ENCODE measurements around the gene DIP2B. TPM values are rescaled to one million over a fixed set of nuclear protein-coding genes. Genes with fewer than 3 reads are reported as not detected.

Gene DIP2B
- total RNA-seq, 4 donors from 2014 or later = 19.8 to 25.9 (median 23.8) TPM

DNA sequence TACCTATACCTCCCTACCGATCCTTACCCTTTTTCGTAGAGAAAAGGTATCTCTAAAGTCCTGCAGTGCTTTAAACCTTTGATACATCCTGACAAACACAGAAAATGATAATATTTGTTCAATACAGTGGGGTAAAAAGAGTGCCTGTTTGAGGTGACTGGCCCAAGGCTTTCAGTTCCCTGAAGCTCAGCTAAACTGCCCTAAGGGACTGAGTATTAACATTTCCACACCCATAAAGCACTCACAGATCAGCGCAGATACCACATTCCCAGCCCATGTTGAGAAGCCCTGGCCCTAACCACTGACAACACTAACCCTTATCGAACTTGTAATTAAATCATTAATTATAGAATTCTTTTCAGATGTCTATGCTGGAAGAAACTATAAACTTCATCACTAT lies 108.7 kb downstream of the DIP2B start:
- 92 to 94% methylated on average over 4 of the region's 4 CpGs for WGBS, 2 donors (ENCODE audit: low coverage in 1 of 2)
- no peak overlapping the region for H3K27ac ChIP-seq

DNA sequence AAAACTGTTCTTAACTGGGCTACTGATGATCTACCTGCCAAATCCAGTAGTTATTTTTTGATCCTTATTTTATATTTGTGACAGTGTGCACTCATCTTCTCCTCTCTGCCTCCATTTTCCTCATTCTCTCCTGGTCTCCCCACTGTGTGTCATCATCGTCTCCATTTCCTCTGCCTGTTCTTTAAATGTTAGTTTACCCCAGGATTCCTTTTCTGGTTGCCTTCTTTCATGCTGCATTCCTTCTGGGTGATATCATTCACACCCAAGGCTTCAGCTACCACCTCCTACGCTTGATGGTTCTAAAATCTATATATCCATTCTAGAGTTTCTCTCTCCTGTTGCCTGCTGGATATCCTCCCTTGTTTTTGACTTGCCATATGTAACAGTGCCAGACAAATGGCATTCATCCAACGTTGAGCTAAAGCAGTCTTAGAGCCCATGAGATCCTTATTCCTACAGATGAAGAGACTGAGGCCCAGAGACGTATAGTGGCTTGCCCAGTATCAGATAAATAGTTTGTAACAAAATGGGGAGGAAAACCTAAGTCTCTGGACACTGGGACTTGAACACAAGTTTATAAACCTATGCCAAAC lies 109.5 kb downstream of the DIP2B start:
- H3K27ac ChIP-seq = peak overlapping the region in 1 of 4 donors; percentile 6
- no peaks in the 10 kb centered on the region for H3K27me3 ChIP-seq

More for the DNA sequence above, 108.7 kb downstream of the DIP2B start:
- TF ChIP-seq, protein P1, sequence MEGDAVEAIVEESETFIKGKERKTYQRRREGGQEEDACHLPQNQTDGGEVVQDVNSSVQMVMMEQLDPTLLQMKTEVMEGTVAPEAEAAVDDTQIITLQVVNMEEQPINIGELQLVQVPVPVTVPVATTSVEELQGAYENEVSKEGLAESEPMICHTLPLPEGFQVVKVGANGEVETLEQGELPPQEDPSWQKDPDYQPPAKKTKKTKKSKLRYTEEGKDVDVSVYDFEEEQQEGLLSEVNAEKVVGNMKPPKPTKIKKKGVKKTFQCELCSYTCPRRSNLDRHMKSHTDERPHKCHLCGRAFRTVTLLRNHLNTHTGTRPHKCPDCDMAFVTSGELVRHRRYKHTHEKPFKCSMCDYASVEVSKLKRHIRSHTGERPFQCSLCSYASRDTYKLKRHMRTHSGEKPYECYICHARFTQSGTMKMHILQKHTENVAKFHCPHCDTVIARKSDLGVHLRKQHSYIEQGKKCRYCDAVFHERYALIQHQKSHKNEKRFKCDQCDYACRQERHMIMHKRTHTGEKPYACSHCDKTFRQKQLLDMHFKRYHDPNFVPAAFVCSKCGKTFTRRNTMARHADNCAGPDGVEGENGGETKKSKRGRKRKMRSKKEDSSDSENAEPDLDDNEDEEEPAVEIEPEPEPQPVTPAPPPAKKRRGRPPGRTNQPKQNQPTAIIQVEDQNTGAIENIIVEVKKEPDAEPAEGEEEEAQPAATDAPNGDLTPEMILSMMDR (IDR thresholded peaks at IDR 0.05) = no peak
- no peak for TF ChIP-seq POLR2A (IDR thresholded peaks at IDR 0.05)
- TF ChIP-seq EP300 (IDR thresholded peaks at IDR 0.05) = no peak
- no peak for TF ChIP-seq POLR2AphosphoS5 (IDR thresholded peaks at IDR 0.05)
- Histone ChIP-seq H3K4me1 (peaks cover 5 to 48% (median 5%) of the 10 kb centered on the region in 3 donors), H3K4me3 (no peak overlapping the region), H3K27me3 (no peaks in the 10 kb centered on the region), H3K36me3 (no peaks in the 10 kb centered on the region), H3K9me3 (no peaks in the 10 kb centered on the region)
- no peak for ATAC-seq

DNA sequence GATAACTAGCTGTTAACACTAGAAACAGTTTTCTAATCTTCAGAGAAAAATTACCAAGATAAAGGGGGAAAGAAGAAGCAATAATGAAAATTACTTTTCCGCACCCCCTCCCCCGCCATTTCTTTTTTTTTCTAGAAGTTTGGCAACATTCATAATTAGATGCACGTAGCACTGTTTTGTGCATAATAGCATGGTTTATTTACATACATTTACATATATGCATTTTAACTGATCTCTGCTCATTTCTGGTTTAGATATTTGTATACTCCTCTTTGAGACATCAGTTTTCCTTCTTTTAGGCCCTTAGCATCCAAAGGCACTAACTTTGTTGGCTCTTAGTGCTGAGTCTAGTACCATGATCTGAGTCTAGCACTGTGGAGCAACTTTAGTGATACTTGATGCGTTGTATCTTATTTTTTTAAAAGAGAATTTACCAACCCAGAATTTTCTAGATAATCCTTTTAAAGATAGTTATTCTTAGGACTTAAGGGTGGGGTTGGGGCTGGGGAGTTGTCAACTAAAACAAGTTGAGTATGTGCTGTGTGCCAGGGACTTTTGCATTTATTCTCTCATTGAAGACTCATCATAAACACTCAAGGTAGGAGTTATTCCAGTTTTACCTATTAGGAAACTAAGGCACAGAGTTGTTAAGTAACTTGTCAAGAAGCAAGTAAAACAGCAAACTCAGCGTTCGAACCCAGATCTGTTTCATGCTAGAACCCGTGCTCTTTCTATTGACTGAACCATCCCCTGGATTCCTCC lies 110.5 kb downstream of the DIP2B start:
- Histone ChIP-seq H3K4me3 (no peak overlapping the region), H3K27ac (no peak overlapping the region), H3K36me3 (no peaks in the 10 kb centered on the region), H3K9me3 (no peaks in the 10 kb centered on the region), H3K27me3 (no peaks in the 10 kb centered on the region), H3K4me1 (peaks cover 5 to 54% (median 6%) of the 10 kb centered on the region in 3 donors)
- WGBS, 2 donors (ENCODE audit: low coverage in 1 of 2) = 87 to 93% methylated on average over 7 of the region's 7 CpGs
- ATAC-seq = no peak
- no peak for TF ChIP-seq POLR2AphosphoS5 (IDR thresholded peaks at IDR 0.05)
- no peak for TF ChIP-seq POLR2A (IDR thresholded peaks at IDR 0.05)
- TF ChIP-seq, protein P1 (IDR thresholded peaks at IDR 0.05) = no peak
- TF ChIP-seq EP300 (IDR thresholded peaks at IDR 0.05) = no peak

More for the DNA sequence above, 109.5 kb downstream of the DIP2B start:
- no peaks in the 10 kb centered on the region for H3K9me3 ChIP-seq
- no peak for TF ChIP-seq POLR2A (IDR thresholded peaks at IDR 0.05)
- TF ChIP-seq POLR2AphosphoS5 (IDR thresholded peaks at IDR 0.05) = no peak
- TF ChIP-seq, protein P1 (IDR thresholded peaks at IDR 0.05) = no peak
- TF ChIP-seq EP300 (IDR thresholded peaks at IDR 0.05) = no peak
- WGBS, 2 donors (ENCODE audit: low coverage in 1 of 2) = 39% methylated on average over 3 to 4 of the region's 4 CpGs
- no peak overlapping the region for H3K4me3 ChIP-seq
- no peak for ATAC-seq
- H3K36me3 ChIP-seq = no peaks in the 10 kb centered on the region
- peaks cover 5 to 54% (median 5%) of the 10 kb centered on the region in 3 donors for H3K4me1 ChIP-seq

DNA sequence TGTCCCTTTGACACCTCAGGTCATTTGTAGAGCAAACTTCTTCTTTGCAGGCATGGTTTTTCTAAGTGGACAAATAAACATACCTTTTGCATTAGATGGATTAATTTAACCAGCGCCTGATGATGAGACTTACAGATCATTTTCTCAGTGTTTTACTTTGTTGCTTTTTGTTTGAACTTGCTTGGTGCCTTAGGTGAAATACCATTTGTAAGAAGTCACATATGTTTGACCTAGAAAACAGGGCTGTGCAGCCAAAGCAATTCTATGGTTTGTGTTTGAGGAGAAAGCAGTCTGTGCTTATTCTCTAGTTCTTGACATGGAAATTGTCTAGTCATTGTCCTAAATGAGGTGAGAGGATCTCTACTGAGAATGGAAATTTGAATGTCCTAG lies 111.1 kb downstream of the DIP2B start:
- no peak overlapping the region for H3K4me3 ChIP-seq
- H3K9me3 ChIP-seq = no peaks in the 10 kb centered on the region
- no peak for ATAC-seq
- TF ChIP-seq POLR2A (IDR thresholded peaks at IDR 0.05) (no peak), EP300 (IDR thresholded peaks at IDR 0.05) (no peak), POLR2AphosphoS5 (IDR thresholded peaks at IDR 0.05) (no peak)
- TF ChIP-seq, protein P1 (IDR thresholded peaks at IDR 0.05) = no peak
- H3K4me1 ChIP-seq = peaks cover 5 to 54% (median 11%) of the 10 kb centered on the region in 3 donors
- H3K27ac ChIP-seq = no peak overlapping the region
- H3K27me3 ChIP-seq = no peaks in the 10 kb centered on the region
- no peaks in the 10 kb centered on the region for H3K36me3 ChIP-seq
- 17 to 89% methylated on average over 1 of the region's 1 CpG for WGBS, 2 donors (ENCODE audit: low coverage in 1 of 2)
